Tongue (tissue), 2 donors: Measurements from ENCODE around the gene SAA1. TPM values are rescaled to one million over a fixed set of nuclear protein-coding genes. Genes with fewer than 3 reads are reported as not detected.
"Not testable (repeated sequence)": the region's sequence is repeated elsewhere in the genome, so short reads cannot be mapped to it uniquely, and the experiment has no call there.

Experiments used
- DNase-seq: peaks from one replicate; pipeline ENCODE4 v3.0.0-alpha.2; 2015
- total RNA-seq: library from RNA; depleted of rRNA; stranded (reverse); fragments of >200 nt; gene quantifications from one replicate; pipeline ENCODE4 v1.2.3, GENCODE V29; 2014

SAA1 gene
- total RNA-seq, 1 donor from 2014 or later: 2.4 TPM

DNA sequence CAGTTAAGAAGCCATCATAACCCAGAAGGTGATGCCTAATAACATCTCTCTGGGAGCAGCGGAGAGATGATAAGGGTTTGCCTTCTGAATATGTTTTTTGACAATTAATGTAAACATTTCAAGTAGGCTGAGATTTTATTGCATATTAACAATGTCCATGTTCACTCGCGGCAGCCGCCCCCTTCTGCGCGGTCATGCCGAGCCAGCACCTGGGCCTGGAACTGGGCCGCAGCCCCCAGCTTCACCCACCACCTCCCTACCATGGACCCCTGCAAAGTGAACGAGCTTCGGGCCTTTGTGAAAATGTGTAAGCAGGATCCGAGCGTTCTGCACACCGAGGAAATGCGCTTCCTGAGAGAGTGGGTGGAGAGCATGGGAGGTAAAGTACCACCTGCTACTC lies 4.3 kb upstream of the SAA1 start:
- DNase-seq: no peak

DNA sequence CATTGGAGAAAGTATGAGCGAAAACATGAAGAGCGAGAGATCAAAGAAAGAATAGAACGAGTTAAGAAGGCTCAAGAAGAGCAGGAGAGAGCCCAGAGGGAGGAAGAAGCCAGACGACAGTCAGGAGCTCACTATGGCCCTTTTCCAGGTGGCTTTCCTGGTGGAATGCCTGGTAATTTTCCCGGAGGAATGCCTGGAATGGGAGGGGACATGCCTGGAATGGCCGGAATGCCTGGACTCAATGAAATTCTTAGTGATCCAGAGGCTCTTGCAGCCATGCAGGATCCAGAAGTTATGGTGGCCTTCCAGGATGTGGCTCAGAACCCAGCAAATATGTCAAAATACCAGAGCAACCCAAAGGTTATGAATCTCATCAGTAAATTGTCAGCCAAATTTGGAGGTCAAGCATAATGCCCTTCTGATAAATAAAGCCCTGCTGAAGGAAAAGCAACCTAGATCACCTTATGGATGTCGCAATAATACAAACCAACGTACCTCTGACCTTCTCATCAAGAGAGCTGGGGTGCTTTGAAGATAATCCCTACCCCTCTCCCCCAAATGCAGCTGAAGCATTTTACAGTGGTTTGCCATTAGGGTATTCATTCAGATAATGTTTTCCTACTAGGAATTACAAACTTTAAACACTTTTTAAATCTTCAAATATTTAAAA lies 3.2 kb upstream of the SAA1 start:
- not testable (repeated sequence) for DNase-seq

- no peak for DNase-seq
Observed at GRCh38 chr11:18264035-18264434, 2.0 kb upstream of the SAA1 start.

- DNase-seq: no peak
Observed at GRCh38 chr11:18264677-18265555, 1.1 kb upstream of the SAA1 start.

DNA sequence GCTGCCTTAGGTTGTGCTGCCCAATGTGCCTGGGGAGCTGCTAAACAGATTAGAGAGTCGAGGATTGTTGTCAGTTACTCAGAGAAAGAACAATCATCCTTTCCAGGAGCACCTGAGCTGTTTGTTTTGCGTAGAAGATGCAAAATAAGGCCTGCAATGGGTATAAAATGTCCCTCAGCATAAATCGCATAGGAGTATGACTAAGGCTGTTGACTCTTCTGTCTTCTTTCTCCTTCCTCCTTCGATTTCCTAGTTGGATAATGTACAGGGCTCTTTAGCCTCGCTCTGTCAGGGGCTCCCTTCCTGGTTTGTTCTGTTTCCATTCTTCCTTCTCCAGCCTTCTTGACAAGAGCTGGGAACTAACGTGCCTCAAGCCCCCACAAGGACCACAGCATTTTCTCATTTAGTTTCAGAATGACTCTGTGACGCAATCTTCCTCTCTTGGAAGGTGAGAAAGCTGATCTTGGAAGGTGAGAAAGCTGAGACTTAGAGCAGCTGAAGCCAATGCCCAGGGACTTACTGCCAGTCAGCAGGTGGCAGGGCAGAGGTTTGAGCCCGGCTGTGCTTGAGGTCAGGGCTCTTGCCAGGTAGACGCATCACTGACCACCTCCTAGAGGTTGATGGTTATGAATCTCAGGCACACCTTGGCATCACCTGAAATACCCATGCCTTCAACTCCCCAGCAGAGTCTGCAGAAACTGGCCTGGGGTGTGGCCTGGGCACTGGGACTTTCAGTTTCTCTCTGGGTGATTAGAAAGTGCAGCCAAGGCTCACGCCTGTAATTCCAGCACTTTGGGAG lies 1.5 kb downstream of the SAA1 start:
- DNase-seq: not testable (repeated sequence)

DNA sequence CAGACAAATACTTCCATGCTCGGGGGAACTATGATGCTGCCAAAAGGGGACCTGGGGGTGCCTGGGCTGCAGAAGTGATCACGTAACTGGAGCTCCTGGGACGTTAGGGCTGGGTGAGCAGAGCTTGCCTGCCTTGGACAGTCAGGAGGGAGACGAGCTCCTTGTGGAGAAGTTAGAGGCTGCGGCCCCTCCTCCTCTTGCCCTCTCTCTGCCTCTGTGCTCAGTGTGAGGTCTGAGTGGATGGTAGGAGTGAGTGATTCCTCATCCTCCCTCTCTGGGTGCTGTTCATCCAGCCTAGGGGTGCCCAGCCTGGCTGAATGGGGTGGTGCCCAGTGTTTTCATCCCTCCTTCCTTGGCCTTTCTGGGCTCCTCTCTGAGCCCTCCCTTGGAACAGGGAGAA lies 3.2 kb downstream of the SAA1 start:
- DNase-seq: not testable (repeated sequence)

DNA sequence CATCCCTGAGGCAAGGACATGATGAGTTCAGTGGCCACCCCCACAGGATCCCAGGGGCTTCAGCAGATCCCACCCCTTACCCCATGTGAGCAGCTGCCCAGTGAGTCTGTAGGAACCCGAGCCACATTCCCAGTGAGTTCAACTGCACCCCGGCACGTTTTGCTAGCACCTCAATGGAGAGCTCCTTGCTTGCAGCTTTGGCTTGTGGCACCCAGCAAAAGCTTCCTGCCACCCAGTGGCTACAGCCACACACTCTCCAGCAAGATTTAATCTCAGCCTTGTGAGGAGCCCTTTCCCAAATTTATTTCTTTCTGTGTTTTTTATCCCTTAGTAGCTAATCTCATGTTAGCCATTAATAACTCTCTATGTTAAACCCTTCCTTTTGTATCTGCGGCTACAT lies 4.0 kb downstream of the SAA1 start:
- no peak for DNase-seq

DNA sequence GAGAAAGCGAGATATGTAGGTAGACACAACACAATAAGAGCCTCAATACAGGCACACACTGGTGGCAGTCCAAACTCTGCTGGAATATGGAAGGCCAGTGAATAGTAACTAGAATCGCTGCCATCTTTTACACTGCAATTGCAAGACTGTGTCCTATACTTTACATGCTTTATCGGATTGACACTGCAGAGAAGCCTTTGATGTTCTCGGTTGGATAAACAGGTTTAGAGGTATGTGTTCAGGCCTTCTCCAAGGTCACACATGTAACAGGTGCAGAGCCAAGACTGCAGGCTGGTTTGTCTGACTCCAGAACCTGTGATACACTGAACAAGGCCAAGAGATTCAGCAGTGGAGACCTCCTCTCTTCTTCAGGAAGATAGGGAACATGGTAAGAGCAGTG lies 5.1 kb downstream of the SAA1 start:
- no peak for DNase-seq

DNA sequence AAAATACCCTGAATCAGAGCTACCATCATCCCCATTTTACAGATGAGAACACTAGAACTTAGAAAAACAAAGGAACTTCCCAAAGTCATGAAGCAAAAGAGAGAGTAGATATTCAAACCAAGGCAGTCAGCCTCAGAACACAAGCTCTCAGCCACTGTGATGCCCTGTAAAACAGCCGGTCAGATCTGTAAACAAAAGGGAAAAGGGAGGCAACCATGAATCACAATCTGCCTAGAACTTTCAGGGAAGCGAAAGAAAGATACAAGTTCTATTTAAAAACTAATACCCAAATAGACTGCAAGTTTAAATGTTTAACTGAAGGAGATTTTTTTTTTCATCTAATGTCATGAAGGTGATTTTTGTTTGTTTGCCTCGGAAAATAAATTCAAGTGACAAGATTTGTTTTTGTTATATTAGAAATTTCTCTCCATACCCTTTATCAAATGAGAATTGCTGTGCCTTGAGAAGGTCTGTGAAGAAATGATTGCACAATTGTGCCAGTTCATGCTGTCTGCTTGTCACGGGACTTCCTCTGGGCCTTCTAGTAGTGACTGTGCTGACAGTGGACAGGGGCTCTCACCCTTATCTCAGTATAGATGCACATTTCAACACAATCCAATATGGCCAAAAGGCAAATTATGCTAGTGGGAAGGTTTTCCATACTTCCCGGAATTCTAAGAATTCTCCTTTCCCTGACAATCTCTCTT lies 11.7 kb downstream of the SAA1 start:
- no peak for DNase-seq

DNA sequence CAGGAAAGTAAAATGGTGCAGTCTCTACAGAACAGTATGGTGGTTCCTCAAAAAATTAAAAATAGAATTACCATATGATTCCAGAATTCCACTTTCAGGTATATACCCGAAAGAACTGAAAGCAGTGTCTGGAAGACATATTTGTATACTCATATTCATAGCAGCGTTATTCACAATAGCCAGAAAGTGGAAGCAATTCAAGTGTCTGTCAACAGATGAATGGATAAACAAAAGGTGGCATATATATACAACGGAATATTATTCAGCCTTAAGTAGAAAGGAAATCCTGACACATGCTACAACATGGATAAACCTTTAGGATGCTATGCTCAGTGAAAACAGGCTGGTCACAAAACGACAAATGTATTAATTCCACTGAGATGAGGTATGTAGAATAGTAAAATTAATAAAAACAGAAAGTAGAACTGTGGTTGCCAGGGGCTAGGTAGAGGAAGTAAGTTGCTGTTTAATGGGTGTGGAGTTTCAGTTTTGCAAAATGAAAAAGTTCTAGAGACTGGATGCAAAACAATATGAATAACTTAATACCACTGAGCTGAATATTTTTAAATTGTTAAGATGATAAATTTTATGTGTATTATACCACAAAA lies 14.5 kb downstream of the SAA1 start:
- no peak for DNase-seq

DNA sequence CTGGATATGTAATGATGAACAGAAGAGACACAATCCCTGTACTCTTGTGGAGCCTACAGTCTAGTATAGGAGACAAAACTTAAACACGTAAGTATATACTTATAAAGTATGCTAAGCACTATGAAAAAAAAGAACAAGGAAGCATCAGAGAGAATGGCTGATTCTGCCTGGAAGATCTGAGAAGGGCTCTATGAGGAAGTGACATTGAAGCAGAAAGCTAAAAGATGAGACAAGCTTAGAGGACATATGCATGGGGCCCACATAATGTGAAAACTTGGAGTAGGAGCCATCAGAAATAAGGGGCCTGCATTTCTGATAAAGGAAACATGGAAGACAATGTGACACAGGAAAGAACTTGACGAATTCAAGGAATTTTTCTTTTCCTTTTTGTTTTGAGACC lies 16.6 kb downstream of the SAA1 start:
- DNase-seq: no peak

GRCh38 chr11:18285841-18286240 lies 19.8 kb downstream of the SAA1 start:
- no peak for DNase-seq

GRCh38 chr11:18288911-18289310 lies 22.8 kb downstream of the SAA1 start:
- no peak for DNase-seq

- no peak for DNase-seq
Observed at GRCh38 chr11:18294862-18295261, 28.8 kb downstream of the SAA1 start.

GRCh38 chr11:18295316-18295715 lies 29.3 kb downstream of the SAA1 start:
- no peak for DNase-seq

DNA sequence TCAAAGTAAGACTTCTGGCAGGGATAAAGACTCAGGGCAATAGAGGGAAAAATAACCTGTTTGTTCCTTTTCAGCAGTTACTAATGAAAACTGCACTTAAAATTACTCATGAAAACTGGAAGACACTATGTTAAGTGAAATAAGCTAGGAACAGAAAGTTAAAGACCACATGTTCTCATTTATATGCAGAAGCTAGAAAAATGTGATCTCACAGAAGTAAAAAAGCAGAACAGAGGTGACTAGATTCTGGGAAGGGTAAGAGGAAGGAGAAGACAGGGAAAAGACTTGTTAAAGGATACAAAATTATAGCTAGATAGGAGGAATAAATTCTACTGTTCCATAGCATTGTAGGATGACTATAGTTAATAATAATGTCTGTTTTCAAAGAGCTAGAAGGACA lies 33.7 kb downstream of the SAA1 start:
- DNase-seq: no peak

- no peak for DNase-seq
Observed at GRCh38 chr11:18304745-18305144, 38.7 kb downstream of the SAA1 start.

GRCh38 chr11:18307461-18308139 lies 41.5 kb downstream of the SAA1 start:
- no peak for DNase-seq

DNA sequence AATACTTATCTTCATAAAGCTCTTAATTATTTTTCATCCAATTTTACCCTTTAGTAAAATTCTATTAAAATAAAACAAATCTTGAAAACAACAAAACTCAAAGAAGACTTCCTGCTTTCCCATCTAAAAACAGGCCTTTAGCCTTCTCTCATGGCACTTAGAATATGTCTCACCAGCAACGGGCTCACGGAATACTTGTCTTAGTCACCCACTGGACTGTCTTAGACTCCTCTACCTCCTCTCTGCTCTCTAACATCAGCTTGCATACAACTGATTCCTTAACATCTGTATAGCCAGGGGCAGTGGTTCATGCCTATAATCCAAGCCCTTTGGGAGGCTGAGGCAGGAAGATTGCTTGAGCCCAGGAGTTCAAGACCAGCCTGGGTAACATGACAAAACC lies 42.2 kb downstream of the SAA1 start:
- DNase-seq: no peak

GRCh38 chr11:18309691-18310090 lies 43.6 kb downstream of the SAA1 start:
- DNase-seq: no peak

DNA sequence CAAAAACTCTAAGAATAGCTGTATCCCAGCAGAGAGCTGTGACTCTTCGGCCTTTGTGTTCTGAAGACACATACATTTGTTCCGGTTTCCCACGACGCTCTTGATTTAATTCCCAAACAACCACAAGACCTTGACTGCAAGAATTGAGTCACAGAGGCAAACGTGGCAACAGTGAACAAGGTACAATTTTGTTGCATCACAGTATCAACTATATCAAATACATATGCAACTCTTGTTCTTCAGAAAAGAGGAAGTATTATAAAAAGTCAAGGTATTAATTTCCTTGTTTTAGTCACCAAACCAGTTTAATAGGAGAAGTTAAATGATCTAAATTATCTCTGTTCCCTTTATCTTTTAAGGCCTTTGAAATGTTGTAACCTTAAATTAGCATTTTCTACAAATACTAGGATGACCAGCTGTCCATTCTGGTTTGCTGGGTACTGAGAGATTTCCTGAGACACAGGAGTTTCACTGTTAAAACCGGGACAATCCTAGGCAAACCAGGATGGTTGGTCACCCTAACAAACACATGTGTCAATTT lies 44.8 kb downstream of the SAA1 start:
- DNase-seq: no peak
